IPS-NIHi7 (cell line): ENCODE data around the gene RAMP1.
"Not testable (repeated sequence)": the region's sequence is repeated elsewhere in the genome, so short reads cannot be mapped to it uniquely, and the experiment has no call there.

Experiments
- DNase-seq: peaks from one replicate; pipeline ENCODE4 v3.0.0; 2012; ENCODE audit warnings: mixed read lengths; ENCODE audit errors: extremely low spot score

The RAMP1 gene

DNA sequence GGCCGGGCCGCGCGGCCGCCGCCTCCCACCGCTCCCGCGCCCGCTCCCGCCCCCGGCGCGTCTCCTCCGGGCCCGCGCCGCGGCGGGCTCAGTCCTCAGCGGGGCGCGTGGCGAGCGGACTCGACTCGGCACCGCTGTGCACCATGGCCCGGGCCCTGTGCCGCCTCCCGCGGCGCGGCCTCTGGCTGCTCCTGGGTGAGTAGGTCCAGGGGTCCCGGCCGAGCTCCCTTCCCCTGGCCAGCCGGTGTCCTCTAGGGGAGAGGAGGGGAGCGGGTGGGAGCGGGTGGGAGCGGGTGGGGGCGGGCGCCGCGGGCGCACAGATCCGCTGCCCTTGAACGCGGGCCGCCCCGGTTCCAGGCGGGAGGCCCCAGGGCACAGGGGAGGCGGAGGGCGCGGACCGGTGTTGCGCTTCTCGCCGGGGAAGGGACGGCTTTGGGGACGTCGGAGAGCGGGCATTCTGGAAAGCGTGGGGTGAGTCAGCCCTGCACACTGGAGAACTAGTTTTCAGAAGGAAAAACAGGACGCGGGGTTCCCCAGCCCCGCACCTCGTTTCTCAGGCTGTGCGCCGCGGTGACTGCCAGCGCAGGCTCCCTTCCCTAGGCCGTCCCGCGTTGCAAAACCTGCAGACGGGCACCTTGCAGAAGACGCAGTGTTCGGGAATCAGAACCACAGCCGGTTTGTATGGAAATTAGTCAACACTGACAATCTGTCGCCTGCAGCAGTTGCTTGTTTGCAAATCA is at the start of gene RAMP1:
Gene RAMP1, plus strand, starts transcription at position 91 of the 740 bp plus-strand sequence. Its CDS starts 53 bp downstream, at position 144.
- peak; percentile 30 for DNase-seq

GRCh38 chr2:237815637-237816036 is 43.8 kb upstream of the RAMP1 start:
- DNase-seq, result no peak

- DNase-seq, result no peak
Measured at GRCh38 chr2:237816531-237816930, 42.9 kb upstream of the RAMP1 start.

- no peak for DNase-seq
Measured at GRCh38 chr2:237818066-237818473, 41.4 kb upstream of the RAMP1 start.

DNA sequence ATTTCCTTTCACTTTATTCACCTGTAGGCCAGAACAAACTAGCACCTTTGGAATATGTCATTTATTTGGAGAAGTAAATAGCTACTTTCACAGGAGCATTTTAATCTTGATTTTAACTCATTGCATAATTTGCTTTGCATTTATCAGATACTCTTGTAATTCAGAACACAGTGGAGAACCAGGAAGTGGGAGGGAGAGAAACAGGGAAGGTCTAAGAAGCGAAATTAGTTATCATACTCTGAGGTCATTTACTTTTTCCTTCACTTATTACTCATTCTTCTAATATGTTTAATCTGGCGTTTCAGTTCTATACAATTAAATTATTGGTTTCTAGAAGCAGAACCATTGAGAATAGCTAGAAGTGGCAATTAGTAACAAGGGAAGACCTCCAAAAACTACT is 40.2 kb upstream of the RAMP1 start:
- no peak for DNase-seq

- DNase-seq, result no peak
Measured at GRCh38 chr2:237820421-237820820, 39.0 kb upstream of the RAMP1 start.

GRCh38 chr2:237823544-237823943 is 35.9 kb upstream of the RAMP1 start:
- no peak for DNase-seq

DNA sequence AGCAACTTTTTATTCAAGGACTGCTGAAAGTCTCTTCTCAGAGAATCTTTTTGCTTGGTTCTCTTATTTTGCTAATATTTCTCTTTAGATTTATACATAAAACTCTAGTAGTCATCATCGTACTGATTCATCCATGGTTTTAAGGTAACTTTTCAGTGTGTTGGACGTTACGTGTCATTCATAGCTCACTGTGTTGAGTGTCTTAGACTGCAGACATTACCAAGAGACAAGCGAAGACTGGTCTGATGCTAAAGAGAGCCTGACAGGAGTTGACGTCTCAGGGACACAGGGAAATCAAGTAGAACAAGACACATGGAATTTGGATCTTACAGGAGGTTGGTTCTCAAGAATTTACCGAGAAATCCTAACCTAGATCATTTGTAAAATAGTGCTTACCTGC is 35.3 kb upstream of the RAMP1 start:
- no peak for DNase-seq

DNA sequence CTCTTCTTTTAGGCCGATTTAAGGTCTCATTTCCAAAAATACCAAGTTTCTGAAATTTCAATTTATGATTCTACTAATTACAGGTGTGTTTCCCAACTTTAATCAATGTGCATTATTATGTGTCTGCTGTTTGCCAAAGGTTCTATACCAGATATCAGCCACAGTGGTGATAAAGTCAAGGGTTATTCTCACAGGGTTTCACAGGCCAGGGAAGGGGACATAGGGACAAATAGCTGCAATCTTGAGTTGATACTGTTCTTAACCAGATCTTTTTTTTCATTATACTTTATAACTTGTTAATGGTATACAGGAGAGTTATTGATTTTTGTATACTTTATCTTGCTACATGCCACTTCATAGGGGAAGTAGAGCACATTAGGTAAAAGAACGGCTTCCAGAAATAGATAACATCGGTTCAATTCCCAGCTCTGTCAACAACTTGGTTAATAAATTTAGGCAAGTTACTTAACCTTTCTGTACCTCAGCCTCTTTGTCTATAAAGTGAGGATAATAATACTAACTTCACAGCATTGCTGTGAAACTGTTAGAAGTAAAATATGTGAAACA is 31.9 kb upstream of the RAMP1 start:
- no peak for DNase-seq

- DNase-seq, result no peak
Measured at GRCh38 chr2:237830522-237830921, 28.9 kb upstream of the RAMP1 start.

DNA sequence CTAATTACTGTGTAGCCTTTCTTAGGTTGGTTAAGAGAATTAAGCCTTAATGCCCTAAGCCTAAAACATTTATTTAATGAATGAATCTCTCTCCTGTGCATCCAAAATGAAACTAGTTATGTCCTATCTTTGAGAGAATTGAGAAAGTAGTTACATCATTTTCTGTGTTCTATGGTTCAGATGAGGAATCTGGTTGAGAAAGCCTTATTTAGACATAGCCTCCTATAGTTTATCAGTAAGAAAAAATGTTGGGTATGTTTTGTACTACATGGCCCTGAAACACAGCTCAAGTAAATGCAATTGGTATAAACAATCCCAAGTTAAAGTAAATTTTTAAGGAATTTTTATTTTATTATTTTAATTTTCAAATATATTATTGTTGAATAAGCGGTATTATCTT is 25.9 kb upstream of the RAMP1 start:
- DNase-seq, result no peak

- no peak for DNase-seq
Measured at GRCh38 chr2:237835372-237835771, 24.1 kb upstream of the RAMP1 start.

GRCh38 chr2:237841051-237841450 is 18.4 kb upstream of the RAMP1 start:
- DNase-seq, result no peak

GRCh38 chr2:237848940-237849339 is 10.5 kb upstream of the RAMP1 start:
- DNase-seq, result not testable (repeated sequence)

DNA sequence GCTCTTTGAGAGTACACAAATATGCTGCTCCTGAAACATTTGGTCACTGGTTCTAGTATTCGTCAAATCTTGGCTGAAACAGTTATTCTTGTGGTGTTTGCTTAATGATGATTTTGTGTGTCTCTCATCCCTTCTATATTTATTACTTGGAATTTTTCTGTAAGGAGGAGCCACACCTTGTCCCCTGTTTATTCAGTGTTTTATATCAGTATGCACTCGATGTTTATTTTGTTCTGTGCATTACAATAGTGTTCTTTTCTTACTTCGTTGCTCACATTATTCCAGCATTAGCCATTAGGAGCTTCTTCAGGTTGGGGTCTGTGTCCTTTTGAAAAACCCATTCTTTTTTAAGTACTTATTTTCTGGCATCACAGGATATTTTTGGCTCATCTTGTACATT is 5.1 kb upstream of the RAMP1 start:
- DNase-seq, result no peak

DNA sequence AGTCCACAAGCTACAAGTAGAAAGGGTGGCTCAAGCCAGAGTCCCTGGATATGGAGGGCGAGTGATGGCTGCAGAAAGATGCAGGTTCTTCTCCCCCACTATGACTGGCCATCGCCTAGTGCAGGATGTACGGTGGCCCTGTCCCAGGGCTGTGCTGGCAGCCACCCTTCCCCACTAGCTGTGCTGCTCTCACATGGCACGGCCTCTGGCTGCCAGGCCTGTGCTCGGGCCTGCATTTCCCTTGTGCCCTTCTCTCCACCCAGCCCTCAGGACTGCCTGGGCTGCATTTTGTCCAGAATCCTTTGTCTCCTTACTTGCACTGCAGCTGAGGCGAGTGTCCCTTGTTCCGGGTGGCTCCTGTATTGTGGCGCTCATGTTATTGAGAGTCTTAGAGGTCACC is 1.6 kb upstream of the RAMP1 start:
- DNase-seq, result no peak

DNA sequence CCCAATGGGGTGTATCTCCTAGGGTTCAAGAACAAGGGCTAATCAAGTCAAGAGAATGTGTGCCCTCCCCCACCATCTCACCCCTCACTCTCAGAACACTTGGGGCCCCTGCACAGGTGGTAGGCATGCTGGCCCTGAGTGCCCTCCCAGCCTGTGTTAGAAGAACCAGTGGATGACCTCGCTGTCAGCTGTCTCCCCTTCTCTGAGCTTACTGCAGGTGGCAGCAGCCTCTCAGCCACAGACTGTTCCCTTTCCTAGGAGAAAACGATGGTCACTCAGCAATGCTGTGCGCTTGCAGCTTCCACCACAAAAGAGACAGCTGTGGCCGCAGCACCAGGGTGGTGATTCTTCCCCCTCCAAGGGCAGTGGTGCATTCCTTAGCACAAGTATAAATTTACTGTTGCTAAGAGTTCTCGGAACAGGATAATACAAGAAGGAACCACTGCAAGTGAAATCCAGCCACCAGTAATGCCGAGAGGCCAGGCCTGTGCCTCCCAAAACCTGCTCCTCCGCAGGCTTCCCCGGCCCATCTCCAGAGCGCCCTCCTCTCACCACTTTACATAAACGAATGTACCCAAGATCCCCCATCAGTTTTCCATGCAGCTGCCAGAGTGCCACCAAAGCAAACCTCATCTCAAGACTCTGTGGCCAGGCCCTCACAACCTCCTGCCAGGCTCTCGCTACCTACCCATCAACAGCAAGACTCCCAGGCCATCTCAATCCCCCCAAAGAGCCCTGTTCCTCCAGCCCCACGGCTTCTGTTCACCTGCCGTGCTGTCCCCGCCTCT is 935 bp upstream of the RAMP1 start:
- peak; percentile 89 for DNase-seq

DNA sequence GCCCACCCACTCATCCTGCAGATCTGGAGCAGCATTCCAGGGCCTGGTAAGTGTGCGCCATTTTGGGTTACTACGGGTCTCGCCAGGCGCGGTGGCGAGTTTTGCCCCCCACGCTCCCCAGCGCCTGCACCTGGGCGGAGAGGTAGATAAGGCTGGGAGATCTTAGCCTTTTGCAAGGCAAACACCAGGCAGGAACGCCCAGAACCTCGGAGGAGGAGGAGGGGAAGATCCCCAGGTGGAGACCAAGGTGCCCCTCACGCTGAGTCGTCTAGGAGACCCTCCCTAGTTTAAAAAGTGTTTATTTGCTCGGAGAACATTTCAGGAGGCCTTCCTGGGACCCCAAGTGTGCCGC is 365 bp upstream of the RAMP1 start:
- DNase-seq, result peak; percentile 36

- DNase-seq, result no peak
Measured at GRCh38 chr2:237860273-237860935, 981 bp downstream of the RAMP1 start.

GRCh38 chr2:237861875-237862527 is 2.6 kb downstream of the RAMP1 start:
- DNase-seq, result no peak

DNA sequence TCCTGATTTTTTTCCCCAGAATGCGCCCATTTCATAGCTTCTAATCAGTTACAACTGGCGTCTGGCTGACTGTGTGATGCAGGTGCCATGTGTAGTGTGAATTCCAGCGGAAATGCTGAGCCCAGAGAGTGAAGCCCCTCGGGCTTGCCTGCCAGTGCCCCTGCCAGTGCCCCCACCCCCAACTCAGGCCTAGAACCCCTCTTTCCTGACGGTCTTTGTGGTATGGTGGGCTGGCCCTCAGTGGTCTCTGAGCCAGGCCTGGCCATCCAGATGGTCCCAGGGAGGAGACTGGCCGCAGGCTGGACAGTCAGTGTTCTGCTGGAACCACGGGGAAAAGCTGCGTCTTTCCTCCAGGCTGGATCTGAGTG is 3.1 kb downstream of the RAMP1 start:
- DNase-seq, result no peak

DNA sequence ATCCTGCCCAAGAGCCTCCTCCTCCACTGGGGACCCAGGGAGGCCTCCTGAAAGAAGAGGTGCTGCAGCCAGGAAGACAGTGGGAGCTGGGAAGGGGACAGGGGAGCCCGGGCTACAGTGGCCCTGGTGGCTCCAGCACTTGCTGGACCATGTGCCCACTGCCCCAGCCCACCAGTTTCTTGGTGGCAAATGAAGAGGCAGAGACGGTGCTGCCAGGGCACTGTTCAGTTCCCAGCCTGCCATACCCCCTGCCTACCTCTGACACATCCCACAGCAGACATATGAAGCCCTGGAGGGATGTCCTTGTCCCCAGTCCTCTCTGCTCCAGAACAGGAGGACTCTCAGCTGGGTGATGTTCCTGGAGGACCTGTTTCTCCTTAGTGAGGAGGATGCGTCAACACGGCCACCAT is 3.7 kb downstream of the RAMP1 start:
- DNase-seq, result no peak
